Stimulated activated CD8-positive, alpha-beta memory T cell treated with anti-CD3 and anti-CD28 coated beads, Interleukin-12 subunit alpha, Interleukin-12 subunit beta, amount 100 ng/mL, for 1 hour (primary cell): Measurements from ENCODE around the gene APBA1.

Source experiments
- DNase-seq: peaks from one replicate; pipeline ENCODE4 v3.0.0-alpha.2; 2020; ENCODE audit warnings: low read depth

The APBA1 gene

GRCh38 chr9:69472101-69472620, 200.0 kb downstream of the APBA1 start:
- DNase-seq, result no peak

DNA sequence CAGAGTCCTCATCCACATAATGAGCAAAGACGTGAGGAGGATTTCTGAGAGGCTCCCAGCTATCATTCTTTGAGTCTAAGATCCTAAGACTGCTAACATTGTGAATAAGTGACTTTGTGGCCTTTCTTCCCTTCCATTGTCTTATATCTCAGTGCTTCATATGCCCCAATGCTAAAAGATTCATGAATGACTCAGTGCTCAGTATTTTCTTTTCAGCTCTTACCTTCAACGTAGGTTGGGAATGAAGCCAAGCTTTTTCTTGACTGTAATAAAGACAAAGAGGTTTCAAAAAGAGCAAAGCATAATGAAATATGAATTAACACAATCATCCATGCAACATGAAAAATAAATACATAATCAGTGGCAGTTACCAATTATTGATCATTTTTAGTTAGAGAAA, 200.7 kb downstream of the APBA1 start:
- no peak for DNase-seq

DNA sequence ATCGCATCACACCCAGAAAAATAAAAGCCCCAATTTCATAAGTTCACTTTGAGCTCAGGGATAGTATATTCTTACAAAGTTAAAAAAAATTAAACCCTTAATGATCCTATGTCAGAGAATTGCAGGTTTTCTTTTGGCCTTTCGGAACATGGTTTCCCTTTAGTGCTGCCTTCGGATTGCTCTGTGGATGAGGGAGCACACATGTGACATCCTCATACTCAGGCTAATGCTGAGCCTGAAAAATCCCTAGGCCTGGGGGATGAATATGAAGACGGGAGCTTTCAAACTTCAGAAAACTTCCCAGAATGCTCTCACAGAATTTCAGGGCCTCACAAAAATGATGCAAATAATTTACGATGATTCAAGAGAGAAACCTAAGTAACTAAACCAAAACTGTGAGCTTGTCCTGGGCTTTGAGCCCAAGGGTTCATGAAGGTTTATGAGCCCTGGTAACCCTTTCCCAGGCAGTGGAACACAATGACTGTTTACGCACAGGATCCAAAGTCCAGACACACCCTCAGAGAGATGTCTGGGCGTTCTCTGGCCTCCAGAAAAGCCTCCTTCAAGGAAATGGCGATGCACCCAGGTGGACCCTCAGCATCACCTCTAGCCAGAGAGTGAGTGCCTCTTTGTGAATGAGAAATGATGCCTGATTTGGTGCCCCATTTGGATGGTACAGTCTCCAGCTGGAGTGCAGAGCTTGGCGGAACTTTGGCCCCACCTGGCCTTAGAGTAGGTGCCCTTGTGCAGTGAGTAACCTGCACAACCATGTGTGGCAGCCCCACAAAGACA, 201.8 kb downstream of the APBA1 start:
- no peak for DNase-seq

GRCh38 chr9:69469136-69469535, 203.0 kb downstream of the APBA1 start:
- no peak for DNase-seq

- DNase-seq, result no peak
Observed at GRCh38 chr9:69468380-69468779, 203.8 kb downstream of the APBA1 start.

DNA sequence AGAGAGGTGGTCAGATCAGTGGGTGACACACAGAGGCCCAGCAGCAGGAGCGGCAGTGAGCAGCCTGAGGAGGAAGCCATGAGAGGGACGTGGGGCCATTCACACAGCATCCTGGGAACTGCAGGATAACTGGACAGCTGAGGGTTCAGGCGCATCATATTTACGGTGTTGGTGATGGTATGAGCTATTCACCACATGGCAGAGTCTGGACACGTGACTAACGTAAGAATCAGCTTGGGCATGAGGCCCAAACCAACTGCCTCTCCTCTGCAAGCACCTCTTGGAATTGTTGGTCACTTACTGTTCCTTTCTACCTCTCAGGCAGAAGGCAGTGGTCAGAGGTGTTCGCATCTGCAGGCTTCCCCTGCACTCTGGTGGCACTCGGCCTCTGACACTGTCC, 206.0 kb downstream of the APBA1 start:
- no peak for DNase-seq

DNA sequence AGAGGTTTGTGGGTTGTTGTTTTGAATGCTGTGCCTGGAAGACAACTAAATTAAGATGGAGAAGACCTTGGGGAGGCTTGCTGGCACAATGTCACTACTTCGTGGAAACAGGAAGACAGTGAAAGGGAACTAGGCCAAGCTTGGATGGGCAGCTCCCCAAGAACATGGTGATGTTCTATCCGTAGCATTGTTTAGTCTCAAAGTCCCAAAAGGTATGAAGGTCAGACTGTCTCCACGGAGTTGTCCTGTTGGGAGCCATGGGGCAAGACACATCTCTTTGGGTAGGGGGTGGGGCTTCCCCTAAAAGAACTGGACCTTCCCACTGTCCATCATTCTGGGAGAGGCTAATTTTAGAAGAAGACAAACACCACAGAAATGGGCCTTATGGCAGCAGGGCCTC, 206.7 kb downstream of the APBA1 start:
- DNase-seq, result no peak

DNA sequence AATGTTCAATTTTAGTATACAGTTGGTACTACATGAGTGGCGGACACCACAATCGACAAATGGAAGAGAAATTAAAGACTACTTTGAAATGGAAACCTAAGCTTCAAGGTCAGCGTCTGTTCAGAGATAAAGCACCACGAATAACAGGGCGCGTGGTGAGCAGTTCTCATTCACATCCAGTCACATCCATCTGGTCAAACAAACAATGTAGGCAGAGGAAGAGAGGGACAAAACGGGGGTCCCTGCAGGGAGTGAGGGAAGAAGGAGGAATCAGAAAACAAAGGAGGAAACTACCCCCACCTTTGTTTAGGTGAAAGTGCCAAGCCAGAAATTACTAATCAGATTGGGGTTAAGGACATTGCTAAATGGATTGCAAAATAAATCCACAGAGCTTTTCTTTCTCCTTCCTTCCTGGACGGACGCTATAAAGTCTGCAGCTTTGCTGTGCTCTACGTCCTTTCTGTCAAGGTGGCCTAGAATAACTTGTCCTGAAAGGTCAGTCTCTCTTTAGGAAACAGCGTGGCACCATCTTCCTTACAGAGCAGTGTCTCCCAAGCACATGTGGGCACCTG, 208.6 kb downstream of the APBA1 start:
- DNase-seq, result no peak

DNA sequence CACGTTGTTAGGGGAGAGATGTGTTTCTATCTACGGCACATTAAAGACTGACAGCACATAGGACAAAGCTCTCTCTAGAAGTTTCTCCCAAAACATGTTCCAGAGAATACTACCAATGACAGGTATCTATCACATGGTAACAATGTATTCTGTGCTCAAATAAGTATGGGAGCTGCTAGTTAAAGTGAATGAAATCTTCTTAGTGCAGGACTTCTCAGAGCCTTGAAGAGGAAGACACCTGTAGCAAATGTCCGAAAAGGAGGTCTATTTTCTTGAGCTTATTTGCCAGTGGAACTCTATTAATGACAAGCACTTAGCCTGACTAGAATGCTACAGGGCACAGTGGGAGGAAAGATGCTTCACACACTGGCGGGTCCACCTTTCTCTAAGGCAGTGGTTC, 209.8 kb downstream of the APBA1 start:
- no peak for DNase-seq

DNA sequence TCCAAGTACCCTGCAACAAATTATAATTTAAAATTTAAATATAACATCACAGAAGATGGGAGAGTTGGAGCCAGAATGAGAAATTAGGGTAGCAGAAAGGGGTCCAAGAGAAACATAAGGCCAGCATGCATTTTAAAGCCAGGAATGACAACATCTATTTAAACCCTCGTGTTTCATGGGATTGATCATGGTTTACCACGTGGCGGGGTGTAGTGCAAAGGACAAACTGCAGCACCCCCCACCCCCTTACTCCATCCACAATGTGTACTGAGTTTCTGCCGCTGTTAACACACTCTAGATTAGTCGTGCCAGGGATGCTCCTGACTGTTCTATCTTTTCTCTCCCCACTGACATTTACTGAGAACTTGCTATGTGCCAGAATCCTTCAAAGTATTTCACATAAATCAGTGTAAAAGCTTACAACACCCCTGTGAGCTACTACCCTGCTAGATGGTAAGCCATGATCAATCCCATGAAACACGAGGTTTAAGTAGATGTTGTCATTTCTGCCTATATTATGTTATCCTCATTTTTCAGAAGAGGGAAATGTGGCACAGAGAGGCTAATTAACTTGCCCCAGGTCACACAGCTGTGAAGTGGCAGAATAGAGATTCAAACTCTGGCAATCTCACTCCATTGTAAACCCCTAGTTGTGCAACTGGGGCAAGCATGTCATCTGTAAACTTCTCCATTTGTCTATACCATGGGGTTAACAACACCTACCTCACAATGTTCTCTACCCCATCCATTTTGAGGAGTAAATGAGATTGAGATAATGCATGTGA, 210.9 kb downstream of the APBA1 start:
- no peak for DNase-seq

DNA sequence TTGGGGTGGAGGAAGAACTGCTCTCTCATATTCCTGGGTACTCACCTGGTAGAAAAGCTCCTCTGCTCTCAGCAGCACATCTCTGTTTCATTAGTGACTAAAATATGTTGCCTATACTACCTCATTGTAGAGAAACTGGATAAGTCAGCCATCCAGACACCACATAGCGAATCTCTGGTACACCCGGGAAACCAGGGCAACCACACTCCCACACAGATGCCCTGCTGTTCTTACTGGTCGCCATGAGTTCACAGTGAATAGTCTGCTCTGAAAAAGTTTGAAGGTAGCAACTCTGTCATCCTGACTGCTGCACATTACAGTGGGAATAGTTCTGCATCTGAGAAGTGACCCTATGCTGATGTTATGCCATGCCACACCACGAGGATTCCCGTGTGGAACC, 212.2 kb downstream of the APBA1 start:
- DNase-seq, result no peak

DNA sequence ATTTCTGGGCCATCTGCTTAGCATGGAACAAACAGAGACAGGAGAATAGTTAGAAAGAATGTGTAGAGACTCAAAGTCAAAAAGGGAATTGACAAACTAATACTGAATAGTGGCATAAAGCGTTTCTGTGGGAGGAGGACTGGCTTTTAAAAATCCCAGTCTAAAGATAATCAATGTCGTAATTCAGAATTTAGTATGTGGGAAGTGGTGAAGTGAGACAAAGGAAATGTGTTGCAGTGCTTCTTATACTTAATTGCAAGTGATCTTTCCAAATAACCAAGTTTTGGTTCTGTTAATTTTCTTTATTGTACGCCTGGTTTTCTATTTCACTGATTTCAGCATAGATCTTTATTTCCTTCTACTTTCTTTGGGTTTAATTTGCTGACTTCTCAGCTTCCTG, 214.0 kb downstream of the APBA1 start:
- DNase-seq, result no peak

DNA sequence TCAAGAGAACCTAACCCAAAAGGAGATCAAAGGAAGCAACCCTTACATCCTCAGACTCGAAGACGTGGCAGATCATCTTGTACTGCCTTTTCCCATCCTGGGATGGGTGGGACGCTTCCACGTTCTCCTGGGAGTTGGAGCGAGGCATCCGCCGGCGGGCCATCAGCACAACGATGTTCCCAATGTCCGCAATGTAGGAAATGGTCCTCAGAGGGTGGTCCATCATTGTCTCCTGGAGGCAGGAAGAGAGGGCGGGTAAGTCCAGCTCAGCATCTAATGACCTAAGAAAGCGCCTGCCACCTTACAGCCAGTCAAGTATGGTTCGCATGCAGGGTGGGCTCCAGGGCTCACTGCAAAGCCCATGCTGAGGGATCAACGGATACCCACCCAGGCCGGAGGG, 216.0 kb downstream of the APBA1 start:
- DNase-seq, result no peak

- no peak for DNase-seq
Observed at GRCh38 chr9:69455311-69455710, 216.9 kb downstream of the APBA1 start.

- no peak for DNase-seq
Observed at GRCh38 chr9:69454321-69454720, 217.8 kb downstream of the APBA1 start.

- DNase-seq, result no peak
Observed at GRCh38 chr9:69453746-69454145, 218.4 kb downstream of the APBA1 start.

- no peak for DNase-seq
Observed at GRCh38 chr9:69452110-69452782, 219.9 kb downstream of the APBA1 start.

GRCh38 chr9:69446496-69446895, 225.7 kb downstream of the APBA1 start:
- DNase-seq, result no peak

- DNase-seq, result no peak
Observed at GRCh38 chr9:69445251-69445650, 226.9 kb downstream of the APBA1 start.

DNA sequence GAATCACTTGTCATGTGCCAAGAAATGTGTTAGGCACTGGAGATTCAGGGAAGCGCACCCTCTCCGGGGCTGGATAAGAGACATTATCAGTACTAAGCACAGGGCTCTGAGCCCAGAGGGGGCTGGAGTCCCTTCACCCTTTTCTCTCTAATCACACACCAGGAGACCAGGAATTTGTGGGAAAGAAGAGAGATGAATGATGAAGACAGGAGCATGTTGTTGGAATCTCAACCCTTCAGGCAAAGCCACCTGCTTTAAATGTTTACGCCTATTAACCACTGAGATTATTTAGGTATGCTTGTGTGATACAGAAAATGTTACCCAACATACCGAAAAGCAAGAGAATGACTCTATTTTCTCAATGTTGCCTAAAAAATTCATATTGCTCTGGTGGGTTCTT, 227.4 kb downstream of the APBA1 start:
- no peak for DNase-seq

DNA sequence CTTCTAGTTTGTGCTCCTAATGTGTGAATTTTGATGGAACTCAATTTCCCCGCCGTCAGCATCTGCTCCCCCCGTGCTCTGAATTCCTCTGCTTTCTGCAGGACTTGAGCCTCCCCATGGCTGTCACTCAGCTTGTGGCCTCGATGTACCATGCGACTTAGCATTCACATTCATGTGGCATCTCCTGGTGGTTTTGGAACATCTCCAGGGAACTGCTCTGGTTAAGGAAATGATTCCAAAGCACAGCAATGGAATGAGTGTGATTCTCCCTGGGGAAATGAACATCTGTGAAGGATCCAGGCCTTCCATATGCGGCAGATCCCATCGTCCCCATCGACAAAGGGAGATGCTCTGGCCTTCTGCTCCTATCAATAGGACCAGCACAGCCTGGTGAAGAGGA, 228.2 kb downstream of the APBA1 start:
- DNase-seq, result no peak

DNA sequence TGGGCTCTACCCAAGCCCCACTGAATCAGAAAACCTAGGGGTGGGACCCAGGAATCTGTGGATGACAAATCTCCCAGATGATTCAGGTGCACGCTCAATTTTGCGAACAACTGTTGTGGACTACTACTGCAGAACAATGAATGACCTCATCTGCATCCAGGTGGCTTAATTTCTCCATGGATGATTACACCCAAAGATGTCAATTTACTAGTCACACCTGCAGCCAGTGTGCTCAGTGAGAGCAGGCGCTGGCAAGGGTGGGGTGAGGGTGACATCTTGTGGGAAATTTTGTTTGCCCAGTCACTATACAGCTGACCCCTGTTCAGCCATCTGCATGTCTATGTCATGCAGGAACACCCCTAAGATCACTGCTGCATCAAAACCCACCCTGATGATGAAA, 229.0 kb downstream of the APBA1 start:
- DNase-seq, result no peak
